ENCODE measurements around the gene OR14J1. TPM values are rescaled to one million over a fixed set of nuclear protein-coding genes. Genes with fewer than 3 reads are reported as not detected.
A peak's percentile ranks its signal among the peaks of the same experiment; 100 is the strongest.

Gene OR14J1, protein sequence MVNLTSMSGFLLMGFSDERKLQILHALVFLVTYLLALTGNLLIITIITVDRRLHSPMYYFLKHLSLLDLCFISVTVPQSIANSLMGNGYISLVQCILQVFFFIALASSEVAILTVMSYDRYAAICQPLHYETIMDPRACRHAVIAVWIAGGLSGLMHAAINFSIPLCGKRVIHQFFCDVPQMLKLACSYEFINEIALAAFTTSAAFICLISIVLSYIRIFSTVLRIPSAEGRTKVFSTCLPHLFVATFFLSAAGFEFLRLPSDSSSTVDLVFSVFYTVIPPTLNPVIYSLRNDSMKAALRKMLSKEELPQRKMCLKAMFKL
- not detected in 2 replicates for total RNA-seq (2021)
- Bru-seq, nascent RNA, result percentile 7 among the genes with signal in this experiment
- not detected for BruChase-seq, experiment 1, labeled RNA remaining after a 2-hour chase
- BruChase-seq, experiment 2, labeled RNA remaining after a 6-hour chase, result percentile 7 among the genes with signal in this experiment
- long read RNA-seq, result 0 reads

DNA sequence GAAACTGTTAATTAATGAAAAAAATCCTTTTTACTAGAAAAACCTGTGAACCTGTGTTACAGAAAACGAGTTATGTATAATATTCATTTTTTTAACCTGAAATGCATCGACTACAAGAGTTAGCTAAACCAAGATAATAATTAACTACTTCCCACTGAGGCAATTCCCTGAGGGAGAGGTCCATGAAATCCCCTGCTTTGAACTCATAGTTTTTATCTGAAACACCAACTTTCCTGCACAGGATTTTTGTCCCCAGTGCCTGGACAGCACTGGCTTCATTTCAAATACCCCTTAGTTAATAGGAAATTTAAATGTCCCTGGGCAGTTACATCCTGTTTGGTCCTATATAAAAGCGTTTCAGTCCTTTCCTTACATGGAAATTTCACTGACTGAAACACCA is at the start of gene OR14J1:
TSS of gene OR14J1 (plus strand) at position 386 of the 400 bp plus-strand sequence. CDS start 4,989 bp downstream, outside the sequence.
- CTCF ChIA-PET, result no interaction called here
- POLR2A ChIA-PET (ENCODE audit: low non-redundant PET), result no interaction called here

DNA sequence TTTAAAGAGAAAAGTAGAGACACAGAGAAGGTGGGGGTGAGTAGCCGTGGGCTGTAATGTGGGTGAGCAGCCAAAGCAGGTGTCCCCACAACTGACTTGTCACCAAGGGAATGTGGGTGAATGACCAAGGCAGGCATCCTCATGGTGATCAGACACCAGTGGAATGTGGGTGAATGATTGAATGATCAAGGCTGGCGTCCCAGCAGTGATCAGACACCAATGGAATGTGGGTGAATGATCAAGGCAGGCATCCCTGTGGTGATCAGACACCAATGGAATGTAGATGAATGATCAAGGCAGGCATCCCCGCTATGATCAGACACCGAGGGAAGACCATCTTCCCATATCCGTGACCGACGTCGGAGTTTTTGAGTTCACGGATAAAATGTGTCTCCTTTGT is 49.8 kb upstream of the OR14J1 start:
- no TSS peak for BruUV-seq (replicated peaks)
- TF ChIP-seq, protein P1, sequence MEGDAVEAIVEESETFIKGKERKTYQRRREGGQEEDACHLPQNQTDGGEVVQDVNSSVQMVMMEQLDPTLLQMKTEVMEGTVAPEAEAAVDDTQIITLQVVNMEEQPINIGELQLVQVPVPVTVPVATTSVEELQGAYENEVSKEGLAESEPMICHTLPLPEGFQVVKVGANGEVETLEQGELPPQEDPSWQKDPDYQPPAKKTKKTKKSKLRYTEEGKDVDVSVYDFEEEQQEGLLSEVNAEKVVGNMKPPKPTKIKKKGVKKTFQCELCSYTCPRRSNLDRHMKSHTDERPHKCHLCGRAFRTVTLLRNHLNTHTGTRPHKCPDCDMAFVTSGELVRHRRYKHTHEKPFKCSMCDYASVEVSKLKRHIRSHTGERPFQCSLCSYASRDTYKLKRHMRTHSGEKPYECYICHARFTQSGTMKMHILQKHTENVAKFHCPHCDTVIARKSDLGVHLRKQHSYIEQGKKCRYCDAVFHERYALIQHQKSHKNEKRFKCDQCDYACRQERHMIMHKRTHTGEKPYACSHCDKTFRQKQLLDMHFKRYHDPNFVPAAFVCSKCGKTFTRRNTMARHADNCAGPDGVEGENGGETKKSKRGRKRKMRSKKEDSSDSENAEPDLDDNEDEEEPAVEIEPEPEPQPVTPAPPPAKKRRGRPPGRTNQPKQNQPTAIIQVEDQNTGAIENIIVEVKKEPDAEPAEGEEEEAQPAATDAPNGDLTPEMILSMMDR (conservative IDR thresholded peaks at IDR 0.05; ENCODE audit: low read depth, low read length), result no peak
- no peak for TF ChIP-seq EZH2 (IDR thresholded peaks at IDR 0.05; ENCODE audit: borderline replicate concordance, low read depth, low read length, poor library complexity, severe bottlenecking)
- DNase-seq (ENCODE audit: low spot score), result no peak
- ChIA-PET CTCF (no interaction called here), POLR2A (ENCODE audit: low non-redundant PET) (no interaction called here)
- Histone ChIP-seq H3K27ac (ENCODE audit: low read depth, low read length, poor library complexity, severe bottlenecking) (no peak overlapping the region), H3K27me3 (replicated peaks; ENCODE audit: insufficient read depth, low read depth, low read length, poor library complexity) (no peaks in the 10 kb centered on the region), H3K4me1 (ENCODE audit: insufficient read depth, low read length, poor library complexity, severe bottlenecking) (no peaks in the 10 kb centered on the region), H3K4me3 (ENCODE audit: low read depth, low read length, poor library complexity, severe bottlenecking) (no peak overlapping the region), H3K36me3 (ENCODE audit: insufficient read depth, low read length, poor library complexity, severe bottlenecking) (no peaks in the 10 kb centered on the region), H3K9me3 (ENCODE audit: low read depth, low read length, poor library complexity, severe bottlenecking) (no peaks in the 10 kb centered on the region)
- intact Hi-C loops (cut with micrococcal nuclease; ENCODE audit: unreplicated experiment), result no loop called here

More for the DNA sequence above, at the start of gene OR14J1:
- H3K27ac ChIP-seq (ENCODE audit: low read depth, low read length, poor library complexity, severe bottlenecking), result no peak within 1 kb of the TSS
- BruUV-seq (replicated peaks), result no TSS peak
- no peaks in the 10 kb centered on the region for H3K9me3 ChIP-seq (ENCODE audit: low read depth, low read length, poor library complexity, severe bottlenecking)
- TF ChIP-seq EZH2 (IDR thresholded peaks at IDR 0.05; ENCODE audit: borderline replicate concordance, low read depth, low read length, poor library complexity, severe bottlenecking), result no peak
- H3K4me3 ChIP-seq (ENCODE audit: low read depth, low read length, poor library complexity, severe bottlenecking), result no peak within 1 kb of the TSS
- intact Hi-C loops (cut with micrococcal nuclease; ENCODE audit: unreplicated experiment), result no loop called here
- no peak for DNase-seq (ENCODE audit: low spot score)
- H3K27me3 ChIP-seq (replicated peaks; ENCODE audit: insufficient read depth, low read depth, low read length, poor library complexity), result peaks cover 20% of the 10 kb centered on the region
- no peaks in the 10 kb centered on the region for H3K36me3 ChIP-seq (ENCODE audit: insufficient read depth, low read length, poor library complexity, severe bottlenecking)
- H3K4me1 ChIP-seq (ENCODE audit: insufficient read depth, low read length, poor library complexity, severe bottlenecking), result no peaks in the 10 kb centered on the region

DNA sequence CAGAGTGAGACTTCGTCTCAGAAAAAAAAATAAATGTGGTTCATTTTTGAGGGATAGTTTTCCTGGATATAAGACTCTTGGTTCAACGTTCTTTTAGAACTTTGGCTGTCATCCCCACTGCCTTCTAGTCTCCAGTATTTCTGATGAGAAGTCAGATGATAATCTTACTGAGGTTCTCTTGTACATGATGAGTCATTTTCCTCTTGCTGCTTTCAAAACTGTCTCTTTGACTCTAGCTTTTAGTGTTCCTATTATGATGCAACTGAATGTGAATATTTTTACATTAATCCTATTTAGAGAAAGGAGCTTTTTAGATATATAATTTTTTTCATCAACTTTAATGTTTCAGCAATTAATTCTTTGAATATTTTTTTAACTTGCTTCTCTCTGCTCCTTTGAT is 46.0 kb upstream of the OR14J1 start:
- intact Hi-C loops (cut with micrococcal nuclease; ENCODE audit: unreplicated experiment), result no loop called here
- Histone ChIP-seq H3K27ac (ENCODE audit: low read depth, low read length, poor library complexity, severe bottlenecking) (no peak overlapping the region), H3K36me3 (ENCODE audit: insufficient read depth, low read length, poor library complexity, severe bottlenecking) (no peaks in the 10 kb centered on the region), H3K27me3 (replicated peaks; ENCODE audit: insufficient read depth, low read depth, low read length, poor library complexity) (no peaks in the 10 kb centered on the region), H3K9me3 (ENCODE audit: low read depth, low read length, poor library complexity, severe bottlenecking) (no peaks in the 10 kb centered on the region), H3K4me3 (ENCODE audit: low read depth, low read length, poor library complexity, severe bottlenecking) (no peak overlapping the region), H3K4me1 (ENCODE audit: insufficient read depth, low read length, poor library complexity, severe bottlenecking) (no peaks in the 10 kb centered on the region)
- TF ChIP-seq, protein P1 (conservative IDR thresholded peaks at IDR 0.05; ENCODE audit: low read depth, low read length), result no peak
- no peak for TF ChIP-seq EZH2 (IDR thresholded peaks at IDR 0.05; ENCODE audit: borderline replicate concordance, low read depth, low read length, poor library complexity, severe bottlenecking)
- ChIA-PET CTCF (no interaction called here), POLR2A (ENCODE audit: low non-redundant PET) (no interaction called here)
- BruUV-seq (replicated peaks), result no TSS peak
- no peak for DNase-seq (ENCODE audit: low spot score)
